Amniotic stem cell (primary cell): ENCODE measurements around the gene ABCF2.

Experiments used
- DNase-seq: peaks from one replicate; lab custom pipeline; 2025; lab: John Stamatoyannopoulos, UW

ABCF2 gene

DNA sequence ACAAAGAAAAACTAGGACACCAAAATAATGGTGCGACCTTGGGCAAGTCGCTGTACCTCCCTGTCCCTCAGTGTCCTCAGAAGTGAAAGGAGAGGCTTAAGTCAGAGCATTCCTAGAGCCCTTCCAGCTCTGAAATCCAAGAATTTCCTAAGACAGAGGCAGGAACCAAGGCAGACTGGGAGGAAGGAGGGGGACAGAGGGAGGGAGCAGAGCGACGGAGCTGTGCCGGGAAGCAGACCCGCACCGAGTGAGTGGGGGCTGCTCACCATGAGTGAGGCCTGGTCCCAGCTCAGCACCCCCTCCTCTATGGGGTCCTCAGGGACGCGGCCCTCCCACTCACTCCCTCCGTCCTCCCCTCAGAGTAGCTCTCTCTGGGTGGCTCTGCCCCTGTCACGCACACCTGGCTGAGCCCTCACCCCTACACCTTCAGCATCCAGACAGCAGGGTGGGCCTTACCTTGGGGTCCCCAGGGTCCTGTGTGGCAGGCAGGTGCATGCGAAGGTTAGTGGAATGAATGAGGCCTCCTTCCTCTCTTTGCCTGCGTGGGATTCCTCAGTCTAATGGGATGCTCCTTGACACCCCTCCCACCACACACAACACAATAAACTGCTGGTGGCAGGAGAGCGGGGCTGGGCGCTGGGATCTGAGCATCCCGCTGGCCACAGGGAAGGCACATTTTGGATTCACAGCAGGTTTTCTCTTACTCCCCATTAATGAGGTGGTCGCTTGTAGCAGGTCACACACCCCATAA, 26.1 kb upstream of the ABCF2 start:
- DNase-seq, result no peak

DNA sequence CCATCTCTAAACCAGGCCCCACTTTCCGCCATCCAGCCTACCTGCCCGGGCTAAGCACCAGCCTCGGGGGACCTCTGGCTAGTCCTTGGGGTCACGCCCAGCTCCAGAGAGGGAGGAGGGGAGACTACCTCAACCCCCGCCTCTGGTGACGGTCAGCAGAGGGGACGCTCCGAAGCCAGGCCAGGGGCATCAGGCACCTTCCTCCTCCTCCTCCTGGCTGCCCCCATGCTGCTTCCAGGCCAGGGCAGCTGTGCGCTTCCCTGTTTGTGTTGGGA, 25.5 kb upstream of the ABCF2 start:
- no peak for DNase-seq

DNA sequence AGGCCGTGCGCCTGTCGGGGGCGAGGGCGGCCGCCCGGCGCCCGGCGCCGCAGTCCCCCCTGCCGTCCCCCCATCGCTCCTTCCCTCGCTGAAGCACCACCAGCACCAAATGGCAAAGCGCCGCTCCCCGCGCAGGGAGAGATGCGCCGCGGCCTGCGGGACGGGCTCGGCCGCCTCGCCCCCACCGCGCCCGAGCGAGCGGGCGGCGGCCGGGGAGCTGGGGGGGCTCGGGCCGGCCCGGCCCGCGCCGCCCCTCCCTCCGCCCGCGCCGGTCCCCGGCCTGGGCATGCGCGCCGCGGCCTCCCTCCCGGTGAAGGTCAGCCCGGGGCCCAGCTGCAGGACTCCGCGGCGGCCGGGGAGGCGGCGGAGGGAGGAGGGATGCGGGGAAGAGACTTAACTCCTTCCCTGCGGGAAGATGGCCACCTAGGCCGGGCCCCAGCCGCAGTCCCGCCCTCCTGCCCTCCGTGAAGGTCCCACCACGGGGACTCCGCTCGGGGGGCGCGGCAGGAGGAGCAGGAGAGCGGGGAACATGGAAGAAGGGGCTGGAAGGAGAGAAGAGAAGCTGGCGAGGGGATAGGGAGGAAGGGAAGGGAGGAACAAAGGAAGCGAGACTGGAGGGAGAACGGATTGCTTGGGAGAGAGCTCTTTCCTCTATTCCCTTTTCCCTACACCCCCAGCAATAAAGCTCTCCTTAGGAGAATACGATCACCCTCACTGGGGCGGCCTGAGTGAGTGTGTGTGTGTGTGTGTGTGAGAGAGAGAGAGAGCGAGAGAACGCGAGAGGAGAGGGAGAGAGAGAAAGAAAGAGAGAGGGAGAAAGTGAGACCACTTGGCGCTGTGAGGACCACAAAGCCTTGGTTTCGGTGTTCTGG, 24.9 kb upstream of the ABCF2 start:
- DNase-seq, result no peak

DNA sequence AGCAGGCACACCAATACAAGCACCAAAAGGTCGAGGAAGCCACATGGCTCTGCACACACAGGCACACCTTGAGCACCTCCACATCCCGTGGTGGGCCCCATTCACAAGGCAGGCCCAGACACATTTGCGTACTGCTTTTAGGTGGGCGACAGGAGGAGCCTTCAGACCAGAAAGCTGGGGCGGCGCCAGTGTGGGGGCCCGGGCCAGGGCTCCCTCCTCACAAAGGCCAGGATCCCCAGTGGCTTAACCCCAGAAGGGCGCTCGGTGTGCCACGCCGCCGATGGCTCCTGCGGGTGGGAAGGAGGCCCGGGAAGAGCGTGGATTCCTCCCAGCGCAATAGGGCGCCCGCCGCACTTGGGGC, 24.3 kb upstream of the ABCF2 start:
- no peak for DNase-seq

DNA sequence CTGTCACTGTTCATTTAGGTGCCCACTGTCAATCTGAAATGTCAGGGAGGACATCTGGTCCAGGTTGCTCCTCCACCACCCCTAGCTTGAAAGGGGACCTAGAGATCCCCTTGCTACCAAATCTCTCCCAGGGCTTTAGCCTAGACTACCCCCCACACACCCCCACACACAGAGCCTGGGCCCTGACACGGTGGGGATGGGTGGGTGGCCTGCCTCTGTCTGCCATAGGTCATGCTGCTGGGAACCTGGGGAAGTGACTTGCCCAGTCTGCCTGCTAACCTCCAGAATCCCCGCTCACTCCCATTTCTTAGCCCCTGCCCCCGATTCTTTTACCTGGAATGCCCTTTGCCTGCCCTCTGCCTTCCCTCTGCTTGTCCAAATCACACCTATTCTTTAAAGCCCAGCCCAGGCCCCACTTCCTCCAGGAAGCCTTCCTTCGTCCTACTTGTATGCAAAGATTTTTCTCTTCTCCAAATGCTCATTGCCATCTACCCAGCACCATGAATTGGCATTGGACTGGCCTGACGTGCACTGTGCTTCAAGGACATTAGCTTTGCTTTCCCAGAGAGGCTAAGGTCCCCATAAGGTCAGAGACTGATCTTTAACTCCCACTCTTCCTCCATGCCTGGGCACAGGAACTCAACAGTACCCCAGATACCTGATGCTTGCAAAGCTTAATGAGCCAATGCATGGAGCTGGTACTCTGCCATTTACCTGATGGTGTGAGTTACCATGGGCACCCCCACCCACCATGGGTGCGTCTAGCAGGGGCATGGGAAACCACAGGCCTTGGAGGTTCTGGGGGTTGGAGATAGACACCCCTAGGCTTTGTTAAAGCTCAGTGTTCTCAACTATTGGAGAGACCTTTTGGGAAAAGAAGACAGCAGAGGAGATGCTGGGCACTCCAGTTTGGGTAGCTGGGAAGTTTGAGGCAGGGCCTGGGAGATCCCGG, 23.5 kb upstream of the ABCF2 start:
- no peak for DNase-seq

DNA sequence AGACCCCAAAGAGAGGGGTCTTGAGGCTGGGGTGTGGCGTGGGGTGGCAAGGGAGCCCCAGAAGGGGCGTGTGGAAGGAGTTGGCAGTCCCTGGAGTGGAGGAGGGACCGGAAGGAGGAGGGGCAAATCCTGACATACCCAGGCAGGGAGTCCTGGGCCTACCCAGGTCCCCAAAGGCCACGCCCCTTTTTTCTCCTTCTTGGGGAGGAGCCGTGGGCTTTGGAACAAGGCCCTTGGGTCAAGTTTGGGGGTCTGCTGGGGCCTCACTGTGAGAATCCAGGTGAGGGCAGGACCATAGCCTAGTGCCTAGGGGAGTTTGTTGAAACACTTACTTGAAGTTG, 22.7 kb upstream of the ABCF2 start:
- peak; percentile 10 for DNase-seq

DNA sequence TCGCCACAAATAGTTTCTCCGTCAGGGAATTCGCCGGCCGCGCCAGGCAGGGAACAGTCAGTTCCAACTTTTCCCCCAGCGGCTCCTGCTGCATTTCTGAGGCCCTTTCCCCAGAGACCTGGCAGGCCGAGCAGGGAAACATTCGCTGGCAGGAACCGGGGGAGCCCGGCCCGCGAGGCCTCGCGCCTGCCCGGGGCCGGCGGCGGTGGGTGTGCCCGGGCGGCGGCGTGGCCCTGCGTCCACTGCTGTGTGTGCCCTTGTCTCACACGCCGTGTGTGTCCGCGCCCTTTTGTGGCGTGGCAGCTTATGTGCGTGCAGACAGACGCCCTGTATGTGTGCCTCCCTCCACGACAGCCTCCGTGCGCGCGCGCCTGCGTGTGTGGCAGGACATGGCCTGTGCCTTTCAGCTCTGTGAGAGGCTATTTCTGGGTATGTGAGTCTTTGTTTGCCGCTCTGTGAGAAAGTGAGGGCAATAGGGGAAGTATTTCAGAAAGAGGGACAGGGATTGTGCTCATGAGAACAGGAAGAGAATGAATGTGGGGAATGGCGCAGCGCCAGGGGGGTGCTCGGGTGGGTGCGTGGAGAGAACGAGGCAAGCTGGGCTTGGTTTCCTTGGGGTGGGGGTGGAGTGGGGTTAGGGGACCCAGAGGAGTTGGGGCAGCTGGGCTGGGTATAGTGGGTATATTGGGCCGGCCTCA, 22.2 kb upstream of the ABCF2 start:
- DNase-seq, result peak; percentile 27

DNA sequence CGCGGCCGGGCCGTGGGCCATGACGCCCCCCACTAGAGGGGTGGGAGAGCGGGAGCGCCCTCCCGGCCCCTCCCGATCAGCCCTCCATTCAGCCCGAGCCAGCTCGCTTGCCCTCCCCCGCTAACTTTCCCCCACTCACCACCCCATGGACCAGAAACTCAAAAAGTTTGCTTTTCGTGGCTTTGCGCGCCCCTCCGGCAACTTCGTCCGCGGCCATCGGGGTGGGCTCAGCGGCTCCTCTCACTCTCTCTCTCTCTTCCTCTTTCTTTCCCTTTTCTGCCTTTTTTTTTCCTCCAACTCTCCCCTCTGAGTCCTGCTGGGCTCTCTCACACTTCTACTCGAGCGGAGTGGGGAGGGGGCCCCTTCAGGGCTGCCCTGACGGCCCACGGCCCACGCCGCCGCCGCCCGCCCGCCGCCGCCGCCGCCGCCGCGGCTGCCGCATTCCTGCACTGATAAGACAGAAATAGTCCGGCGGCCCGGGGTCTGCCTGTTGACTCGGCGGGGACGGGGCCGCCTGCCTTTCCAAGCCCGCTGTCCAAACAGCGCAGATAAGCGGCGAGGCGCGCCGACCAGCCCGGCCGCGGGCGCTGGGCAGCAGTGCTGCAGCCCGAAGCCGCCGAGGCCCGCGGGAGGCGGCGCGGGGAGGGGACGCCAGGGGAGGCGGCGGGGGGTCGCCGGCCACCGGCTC, 21.5 kb upstream of the ABCF2 start, which contains the start of gene SMARCD3:
SMARCD3 (minus strand) TSS at position 349 of the 688 bp plus-strand sequence; CDS start at position 217, 132 bp downstream.
- DNase-seq, result no peak

DNA sequence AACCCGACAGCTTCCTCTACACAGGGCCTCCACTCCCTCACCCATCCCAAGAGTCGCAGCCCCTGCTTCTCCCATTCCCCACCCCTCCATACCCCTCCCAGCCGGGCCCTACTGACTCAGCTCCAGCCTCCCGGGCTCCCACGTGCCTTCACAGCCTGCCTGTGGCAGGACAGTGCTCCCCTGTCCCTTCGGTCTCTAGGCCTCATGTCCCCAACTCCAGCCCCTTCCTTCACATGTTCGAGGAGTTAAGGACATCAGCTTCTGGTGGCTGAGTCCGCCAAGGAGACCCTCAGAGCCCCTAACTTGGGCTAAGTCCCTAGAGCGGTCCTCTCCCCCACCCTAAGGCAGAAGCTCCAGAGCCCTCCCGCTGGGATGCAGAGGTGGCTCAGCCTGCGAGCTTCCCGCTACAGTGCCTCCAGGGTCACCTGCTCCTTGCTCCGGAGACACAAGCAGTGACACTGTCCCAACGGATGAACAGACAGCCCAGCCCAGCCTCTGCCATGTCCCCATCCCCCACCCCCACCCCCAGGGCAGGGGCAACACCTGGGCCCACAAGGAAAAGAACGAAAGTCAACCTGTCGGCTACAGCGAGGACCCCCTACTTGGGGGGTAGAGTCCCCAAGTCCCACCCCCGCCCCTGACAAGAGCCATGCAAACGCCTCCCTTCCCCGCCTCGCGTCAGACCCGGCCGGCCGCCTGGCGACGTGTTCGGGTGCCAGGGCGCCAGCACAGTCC, 20.8 kb upstream of the ABCF2 start:
- DNase-seq, result no peak

DNA sequence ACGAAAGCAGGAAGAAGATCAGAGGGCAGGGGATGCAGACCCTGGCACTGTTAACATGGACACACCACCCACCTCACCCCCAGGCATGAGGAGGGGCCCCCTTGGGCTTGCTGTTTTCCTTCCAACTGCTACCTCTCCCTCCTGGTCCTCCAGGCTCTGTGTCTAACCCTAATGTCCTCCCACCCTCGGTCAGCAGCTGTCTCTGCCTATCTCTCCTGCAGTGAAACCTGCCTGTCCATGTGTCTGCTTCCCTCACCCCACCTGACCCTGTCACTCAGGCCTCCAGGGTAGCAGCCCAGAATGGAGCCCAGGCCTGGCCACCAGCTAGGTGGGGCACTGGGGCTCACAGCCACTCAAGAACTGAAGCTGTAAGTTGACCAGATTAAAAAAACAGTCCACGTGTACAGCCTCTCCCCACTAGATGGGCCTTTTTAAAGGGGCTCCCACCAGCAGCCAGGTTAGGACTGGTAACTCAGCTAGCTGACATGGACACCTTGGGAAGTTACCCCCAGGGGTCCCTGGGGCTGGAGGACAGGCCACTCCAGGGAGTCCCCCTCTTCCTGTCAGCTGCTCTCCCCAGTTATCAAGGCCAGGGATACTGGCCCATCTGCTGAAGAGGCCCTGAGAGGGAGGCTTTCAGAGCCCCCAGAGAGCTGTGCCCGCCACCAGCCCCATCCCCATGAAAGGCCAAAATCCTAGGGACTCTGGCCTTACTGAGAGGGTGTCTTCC, 20.0 kb upstream of the ABCF2 start:
- DNase-seq, result no peak

DNA sequence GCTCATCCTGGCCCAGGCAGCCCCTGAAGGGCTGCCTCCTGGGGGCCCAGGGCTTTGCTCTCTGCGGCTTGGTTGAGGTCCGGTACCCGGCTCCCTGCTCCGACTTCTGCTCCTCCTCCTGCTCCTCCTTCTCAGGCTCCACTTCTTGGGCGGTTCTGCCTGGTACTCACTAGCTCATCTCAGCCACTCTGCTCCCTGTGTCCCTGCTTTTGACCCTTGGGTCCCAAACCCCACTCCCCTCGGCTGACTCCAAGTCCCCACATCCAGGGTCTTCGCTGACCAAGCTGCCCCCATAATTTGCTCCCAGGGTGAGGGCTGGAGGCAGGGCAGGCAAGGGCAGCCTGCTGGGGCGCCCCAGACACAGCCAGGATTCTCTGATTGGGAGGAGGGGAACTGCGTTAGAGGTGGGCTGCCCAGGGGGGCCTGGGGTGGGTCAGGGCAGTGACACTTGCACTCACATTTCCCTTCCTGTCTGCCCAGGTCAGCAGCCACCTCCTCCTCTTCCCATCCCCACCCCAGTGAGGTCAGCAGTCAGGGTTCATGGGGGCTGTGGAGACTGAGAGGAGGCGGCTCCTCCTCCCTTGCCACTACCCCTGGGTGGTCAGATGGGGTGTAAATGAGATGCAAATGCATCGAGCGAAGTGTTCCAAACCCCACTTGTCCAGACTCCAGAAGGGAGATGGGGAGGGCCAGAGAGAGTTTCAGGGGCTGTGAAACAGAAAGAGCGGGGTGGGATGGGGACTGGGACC, 19.3 kb upstream of the ABCF2 start:
- DNase-seq, result no peak

DNA sequence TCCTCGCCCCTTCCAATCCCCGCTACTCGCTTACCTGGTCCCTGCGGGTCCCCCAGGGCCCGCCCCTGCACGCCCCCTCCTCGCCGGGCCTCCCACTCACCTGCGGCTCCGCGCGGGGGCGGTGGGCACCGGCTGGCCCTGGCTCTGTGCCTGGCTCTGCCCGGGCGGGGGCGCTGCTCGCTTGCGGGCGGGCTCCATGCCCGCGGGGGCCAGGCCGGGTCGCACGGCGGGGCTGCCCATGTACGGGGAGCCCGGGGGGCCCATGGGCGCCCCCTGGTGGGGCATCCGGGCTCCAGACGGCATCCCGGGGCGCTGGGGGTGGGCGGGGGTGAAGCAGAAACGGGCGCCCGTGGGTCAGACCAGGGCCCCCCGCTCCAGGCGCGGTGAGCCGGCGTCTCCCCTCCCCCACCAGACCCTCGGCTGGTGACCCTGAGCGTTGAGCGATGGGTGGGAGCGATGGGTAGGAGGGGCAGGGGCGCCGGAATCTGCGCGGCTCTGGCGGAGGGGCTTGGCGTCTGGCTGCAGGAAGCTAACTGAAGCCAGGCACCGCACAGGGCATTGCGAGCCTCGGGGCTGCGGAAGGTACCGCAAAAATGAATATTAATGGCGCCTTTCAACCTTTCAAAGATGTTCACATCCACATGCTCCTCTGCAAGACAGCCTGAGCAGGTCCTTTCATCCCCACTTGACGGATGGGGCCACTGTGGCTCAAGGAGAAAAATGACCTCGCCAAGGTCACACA, 18.5 kb upstream of the ABCF2 start:
- DNase-seq, result peak; percentile 2

DNA sequence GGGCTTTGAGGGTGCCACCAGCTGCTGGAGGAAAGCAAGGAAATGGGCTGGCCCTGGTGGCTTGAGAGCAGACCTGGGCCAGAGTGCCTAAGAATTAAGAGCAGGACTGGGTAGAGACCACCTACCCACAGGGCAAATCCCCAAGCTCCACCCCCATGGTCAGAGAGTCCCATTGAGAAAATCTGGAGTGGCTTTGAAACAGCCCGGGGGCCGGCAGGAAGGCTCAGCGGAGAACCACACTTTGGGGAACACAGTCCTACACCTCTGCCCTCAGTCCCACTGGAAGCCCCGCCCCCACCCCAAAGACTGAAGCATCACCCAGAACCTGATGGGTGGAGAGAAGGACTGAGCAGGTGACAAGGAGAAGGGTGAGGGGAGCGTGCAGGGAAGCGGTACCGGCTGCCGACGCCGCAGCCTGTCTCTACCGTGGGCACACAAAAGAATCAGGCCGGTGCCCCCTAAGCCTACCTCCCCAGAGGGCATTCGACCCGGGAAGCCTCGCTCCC, 17.9 kb upstream of the ABCF2 start:
- no peak for DNase-seq

DNA sequence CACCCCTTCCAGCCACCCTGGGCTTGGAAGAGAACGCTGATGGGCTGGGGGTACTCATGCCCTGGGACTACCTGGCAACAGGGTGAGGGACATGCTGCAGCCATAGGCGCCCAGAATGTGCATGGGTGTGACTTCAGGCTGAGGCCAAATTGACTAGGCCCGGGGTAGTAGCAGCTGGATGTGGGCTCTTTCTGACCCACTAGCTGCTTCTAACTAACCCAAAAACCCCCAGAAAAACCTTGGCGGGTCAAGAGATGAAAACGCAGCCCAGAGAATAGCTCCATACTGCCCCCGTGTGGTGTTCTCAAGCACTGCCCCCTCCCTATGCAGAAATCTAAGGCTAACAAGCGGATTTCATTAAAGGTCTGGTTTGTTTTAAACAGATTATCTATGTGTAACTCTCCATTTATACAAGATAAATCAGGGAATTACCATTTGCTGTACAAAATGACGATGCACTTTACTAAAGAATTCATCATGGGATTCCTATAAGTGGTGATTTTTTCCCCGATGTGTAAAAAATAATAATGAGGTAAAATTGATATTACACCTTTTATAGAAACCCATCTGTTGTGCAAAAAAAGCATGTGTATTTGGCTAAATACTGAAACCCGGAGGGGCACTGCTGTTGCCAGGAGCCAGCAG, 17.3 kb upstream of the ABCF2 start:
- no peak for DNase-seq

DNA sequence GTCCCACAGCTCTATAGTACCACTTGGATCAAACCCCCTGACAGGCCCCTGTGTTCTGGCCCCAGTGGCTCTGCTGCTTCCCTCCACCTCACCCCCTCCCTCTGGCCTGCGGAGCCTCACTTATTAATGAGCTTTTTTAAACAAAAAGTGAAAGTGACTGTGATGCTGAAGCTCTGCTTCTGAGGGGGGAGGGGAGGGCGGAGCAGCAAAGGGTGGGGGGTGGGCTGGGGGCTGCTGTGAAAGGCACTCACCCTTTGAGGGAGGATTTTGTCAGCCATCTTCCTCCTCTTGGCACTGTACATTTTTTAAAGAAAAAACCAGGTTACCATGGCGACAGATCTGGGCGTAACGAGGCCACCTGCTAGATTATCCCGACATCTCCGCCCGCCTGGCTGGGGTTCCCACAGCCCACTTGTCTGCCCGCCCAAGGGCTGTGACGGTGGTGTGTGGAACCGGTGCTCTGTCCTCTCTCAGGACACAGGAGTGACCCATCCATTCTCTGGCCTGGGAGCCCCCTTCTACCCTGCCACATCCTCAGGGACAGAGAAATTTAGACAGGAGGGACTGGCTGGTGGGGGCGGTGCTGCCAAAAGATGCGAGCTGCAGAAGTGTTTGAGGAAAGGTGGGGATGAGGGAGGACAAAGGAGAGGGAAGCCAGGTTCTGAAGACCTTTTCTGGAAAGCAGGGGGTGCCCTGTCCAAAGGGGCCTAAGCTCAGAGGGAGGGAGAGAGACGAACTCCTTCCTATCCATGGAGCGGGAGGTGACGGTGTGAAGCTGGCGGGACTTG, 16.6 kb upstream of the ABCF2 start:
- DNase-seq, result no peak

DNA sequence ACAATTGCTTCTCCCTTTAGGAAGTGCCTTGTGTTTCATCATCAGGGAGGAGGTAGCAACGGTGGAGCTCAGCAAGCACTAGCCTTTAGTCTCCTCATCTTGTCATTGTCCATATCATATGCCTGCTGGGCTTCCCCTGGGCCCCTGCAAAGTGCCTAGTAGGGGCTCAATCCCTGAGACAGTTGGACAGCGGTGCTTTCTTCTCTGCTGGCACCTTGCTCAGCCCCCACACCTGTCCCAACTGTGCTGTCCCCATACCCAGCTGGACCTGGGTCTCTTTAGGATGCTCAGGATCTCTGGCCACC, 16.0 kb upstream of the ABCF2 start:
- no peak for DNase-seq
